Erythroblast (primary cell): ENCODE measurements around the gene NDUFV3.

Source experiments
- DNase-seq, 2 experiments: peaks; one replicate each; lab custom pipeline; 2025; lab: John Stamatoyannopoulos, UW
- GATA1 ChIP-seq: IDR thresholded peaks from 2 replicates; pipeline ENCODE4 v1.6.1; 2011; ENCODE audit warnings: low read depth, mild to moderate bottlenecking, control low read depth, low read length, moderate library complexity
- POLR2A ChIP-seq: IDR thresholded peaks from 2 replicates; pipeline ENCODE4 v1.6.1; 2011; ENCODE audit warnings: mild to moderate bottlenecking, low read length

Gene NDUFV3

DNA sequence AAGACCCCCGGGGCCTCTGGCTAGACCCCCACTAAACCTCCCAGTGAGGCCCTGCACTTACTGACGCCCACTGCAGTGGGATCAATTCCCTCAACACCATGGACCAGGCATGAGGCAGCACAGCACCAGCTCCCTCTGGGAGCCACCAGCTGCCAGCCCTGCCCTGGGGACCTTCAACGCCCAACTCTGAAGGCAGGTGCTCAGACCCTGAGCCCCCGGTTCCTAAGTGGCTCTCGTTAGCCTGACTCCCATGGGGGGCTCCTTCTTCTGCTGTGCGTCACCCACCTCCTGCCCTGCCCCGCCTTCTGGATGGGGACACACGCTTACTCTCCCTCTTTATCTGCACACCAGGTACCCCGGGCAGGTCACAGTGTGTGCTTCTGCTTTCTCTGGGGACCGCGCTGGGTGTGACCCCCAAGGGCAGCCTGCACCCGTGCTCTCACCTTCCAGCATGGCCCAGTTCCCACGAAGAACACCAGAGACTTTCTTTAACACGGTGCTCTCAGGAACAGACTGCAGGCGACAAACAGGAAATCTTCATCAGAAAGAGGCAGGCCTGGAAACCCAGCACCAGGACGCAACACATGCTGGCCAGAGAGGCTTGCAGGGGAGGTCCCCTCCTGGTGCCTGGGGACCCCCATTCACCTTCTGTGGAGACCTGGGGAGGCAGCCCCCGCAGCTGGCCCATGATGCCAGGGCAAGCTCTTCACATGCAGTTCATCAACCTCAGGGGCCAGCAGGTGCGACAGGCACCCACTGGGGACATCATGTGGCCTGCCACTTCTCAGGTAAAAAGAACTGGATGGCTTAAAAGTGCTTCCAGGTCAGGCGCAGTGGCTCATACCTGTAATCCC lies 41.1 kb upstream of the NDUFV3 start:
- no peak for DNase-seq
- no peak for TF ChIP-seq GATA1
- TF ChIP-seq POLR2A = no peak

DNA sequence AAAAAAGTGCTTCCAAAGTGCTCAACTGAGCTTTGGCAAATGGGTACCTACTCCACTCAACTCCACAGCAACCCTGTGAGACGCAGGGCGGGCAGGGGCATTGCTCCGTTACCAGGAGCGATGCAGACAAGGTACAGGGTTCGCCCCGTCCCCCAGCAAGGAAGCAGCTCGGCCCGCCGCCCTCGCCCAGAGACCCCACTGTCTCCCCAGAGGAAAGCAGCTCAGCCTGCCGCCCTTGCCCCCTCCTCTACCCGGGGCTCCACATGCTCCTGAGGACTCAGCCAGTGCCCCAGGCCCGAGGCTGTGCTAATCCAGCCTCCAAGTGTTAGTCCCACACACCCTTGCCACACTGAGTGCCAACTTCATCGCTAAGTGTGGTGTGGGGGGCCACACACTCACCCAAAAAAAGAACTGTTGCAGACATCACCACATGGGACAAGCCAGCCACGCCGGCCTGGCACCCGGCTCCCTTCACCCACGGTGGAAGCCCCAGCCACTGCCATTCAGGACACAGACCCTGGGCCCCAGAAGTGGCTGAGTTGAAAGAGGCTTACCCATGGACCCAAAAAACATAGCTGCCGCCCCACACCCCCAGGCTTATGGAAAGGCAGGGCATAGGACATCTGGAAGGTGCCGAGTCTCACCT lies 40.1 kb upstream of the NDUFV3 start:
- DNase-seq = no peak
- TF ChIP-seq GATA1 (no peak), POLR2A (no peak)

DNA sequence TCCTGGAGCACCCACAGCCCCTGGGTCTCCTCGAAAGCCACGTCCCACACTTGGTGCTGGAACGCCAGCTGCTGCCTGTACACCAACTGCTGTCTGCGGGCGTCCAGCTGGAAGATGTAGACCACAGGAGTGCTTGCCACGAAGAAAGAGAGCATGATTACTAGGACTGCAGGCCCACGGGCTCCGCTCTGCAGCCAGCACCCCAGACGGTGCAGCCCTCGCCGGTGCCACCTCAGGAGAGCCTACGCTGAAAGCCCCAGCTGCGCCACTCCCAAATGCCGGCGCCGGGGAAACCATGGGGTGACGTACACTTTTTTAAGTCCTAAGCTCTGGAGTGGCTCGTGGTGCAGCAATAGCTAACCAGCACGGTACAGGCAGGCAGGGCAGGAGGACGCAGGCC lies 39.5 kb upstream of the NDUFV3 start:
- no peak for DNase-seq
- TF ChIP-seq POLR2A (no peak), GATA1 (no peak)

DNA sequence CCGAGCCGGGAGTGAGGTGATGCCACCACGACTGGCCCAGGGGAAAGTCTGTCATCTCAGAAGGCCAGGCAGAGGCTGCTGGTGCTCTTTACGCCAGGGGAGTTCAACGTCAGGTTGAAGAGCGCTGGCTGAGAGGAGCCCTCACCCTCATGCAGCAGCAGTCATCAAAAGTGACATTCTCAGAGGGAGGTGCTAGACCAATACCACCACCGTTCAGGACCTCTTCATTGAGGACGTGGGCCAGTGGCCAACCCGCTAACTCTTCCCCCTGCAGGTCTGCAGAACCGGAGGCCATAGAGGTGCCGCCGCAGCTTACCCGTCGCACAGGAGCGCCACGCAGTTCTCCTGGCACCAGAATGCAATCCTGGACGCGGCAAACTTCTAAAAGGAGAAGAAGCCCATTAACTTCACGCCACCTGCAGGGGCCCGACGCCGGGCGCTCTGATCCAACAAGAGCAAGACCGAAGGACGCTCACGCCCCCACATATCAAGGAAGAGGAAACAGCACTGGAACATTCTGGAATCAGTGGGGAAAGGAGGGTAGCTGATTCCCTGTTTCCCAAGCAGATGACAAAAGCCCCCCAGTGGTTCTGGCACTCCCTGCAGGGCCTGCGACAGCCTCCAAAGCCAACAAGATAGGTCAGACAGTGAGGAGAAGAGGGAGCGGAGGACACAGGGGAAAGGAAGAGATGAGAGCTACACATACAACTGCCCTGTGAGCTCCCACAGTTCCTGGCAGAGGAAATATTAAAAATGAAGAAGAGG lies 38.7 kb upstream of the NDUFV3 start:
- TF ChIP-seq POLR2A = no peak
- TF ChIP-seq GATA1 = no peak
- DNase-seq = no peak

DNA sequence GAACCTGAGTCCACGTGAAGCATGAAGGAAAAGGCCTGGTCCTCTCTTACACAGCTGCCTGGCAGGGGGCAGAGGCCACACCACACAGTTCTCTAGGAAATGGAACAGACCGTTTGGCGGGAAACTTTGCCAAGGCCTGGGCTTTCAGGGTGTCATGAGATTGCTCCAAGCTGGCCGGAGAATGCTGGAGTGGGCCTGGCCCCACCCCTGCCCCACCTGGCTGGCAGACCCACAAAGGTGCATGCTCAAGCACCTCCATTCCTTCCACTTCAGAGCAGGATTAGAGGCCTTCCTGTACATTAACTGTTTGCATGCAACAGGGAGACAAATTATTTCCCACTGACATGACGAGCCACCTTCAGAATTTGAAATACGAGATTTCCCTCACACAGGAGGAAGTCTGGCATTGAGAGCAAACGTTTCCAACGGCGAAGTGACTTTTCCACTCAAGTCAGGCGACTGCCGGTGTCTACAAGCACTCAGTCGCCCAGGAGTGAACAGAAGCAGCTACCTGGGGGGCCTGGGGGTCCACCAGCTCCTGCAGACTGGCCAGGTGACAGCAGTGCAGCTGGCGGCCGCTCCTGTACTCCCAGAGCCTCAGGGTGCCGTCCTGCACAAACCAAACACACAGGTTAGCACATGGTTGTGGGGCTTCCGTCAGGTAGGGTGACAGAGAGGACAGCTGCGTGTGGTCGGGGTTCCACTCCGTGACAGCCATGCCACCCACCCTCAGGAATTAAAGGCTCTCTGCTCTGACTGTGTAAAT lies 37.8 kb upstream of the NDUFV3 start:
- no peak for DNase-seq
- no peak for TF ChIP-seq POLR2A
- TF ChIP-seq GATA1 = no peak

DNA sequence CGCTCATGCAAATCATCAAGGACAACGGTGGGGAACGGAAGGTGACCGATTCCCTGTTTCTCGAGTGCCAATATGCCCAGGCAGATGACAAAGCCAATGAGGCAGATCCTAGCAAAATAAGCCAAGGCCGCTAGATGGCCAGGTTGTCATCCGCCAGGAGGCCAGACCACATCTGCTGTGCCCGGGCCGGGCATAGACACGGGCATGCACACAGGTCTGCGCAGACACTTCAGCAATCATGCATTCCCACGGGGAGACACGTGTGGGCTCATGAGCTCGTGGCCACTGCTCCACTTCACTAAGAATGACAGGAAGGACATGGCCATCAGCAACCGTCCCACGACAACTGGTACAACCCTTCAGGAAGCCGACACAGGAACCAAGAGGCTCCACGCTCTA lies 37.2 kb upstream of the NDUFV3 start:
- TF ChIP-seq POLR2A (no peak), GATA1 (no peak)

DNA sequence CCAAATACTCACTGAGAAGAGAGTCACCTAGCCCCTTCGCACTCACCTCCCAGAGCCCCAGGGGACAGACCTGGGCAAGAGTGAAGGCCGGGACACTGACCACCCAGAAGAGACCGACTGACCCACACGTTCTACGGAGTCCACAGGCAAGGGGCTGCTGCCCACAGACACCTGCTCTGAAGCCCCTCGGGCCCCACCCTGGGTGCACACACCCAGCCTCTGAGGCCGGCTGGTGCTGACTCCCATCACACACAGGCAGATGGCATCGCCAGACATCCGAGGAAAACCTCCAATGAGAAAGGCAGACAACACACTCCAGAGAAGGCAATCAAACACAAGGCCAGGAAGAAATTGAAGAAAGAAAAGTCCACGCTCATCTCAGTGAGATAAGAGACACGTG lies 35.9 kb upstream of the NDUFV3 start:
- no peak for DNase-seq
- no peak for TF ChIP-seq POLR2A
- no peak for TF ChIP-seq GATA1

More for the DNA sequence above, 37.2 kb upstream of the NDUFV3 start:
- no peak for DNase-seq

DNA sequence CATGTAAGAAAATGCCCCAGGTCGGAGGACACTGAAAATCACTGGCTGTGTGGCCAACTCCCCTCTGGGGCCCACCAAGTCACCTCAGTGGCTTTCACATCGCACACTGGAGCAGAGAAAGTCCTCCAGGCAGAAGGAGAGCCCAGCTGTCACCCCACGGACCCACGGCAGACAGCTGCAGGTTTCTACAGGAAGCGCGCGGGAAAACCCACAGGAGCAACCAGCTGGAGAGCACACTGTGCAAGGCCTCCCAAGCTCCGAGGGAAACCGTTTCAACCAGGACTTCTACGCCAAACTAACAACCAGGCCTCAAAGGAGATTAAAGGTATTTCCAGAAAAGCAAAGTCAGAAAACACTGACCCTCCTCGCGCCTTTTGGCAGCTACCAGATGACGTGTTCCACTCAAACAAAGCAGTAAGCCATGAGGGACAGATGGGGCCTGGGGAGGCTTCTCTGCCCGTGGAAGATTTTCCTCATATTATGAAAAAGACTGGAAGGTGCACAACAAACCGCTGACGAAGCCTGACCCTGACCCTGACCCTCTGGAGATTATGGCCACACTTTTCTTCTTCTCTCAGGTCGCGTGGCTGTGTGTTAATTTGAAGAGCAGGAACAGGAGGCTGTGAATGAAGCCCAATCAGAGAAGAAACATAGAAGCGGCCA lies 34.8 kb upstream of the NDUFV3 start:
- DNase-seq = no peak
- TF ChIP-seq POLR2A = no peak
- TF ChIP-seq GATA1 = no peak

DNA sequence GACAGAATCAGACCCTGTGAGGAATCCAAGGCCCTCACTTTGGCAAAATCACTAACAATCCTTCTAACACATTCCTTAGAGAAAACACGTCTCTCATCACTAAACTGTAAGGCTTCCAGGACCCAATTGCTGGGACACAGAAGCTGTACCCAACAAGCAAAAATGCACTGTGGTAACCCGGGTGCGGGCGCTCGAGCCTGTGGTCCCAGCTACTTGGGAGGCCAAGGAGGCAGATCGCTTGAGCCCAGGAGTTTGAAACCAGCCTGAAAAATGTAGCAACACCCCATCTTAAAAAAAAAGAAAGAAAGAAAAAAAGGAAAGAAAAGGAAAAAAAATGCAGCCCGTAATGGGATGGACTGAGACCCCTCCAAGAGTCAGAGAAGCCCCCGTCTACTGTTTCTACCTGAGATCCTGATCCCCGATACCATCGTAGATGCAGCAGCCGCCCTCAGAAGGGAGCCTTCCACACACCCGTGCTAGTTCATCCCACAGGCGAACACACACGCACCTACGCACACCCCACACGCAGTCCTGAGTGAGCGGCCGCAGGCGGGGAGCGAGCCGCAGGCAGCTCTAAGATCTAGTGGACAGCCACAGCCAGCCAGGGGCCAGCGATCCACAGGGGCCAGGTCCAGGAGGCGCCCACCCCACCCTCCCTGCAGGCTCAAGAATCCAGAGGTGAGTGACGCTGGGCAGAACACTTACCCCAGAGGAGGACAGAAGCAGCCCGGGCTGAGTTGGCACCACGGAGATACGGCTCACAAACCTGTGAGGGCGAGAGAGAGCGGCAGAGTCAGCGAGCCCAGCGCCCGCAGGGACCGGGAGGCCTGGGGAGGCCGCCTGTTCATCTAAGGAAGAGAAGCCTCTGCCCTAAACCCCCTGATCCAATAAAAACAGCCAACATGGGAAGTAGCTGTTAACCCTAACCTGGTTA lies 33.9 kb upstream of the NDUFV3 start:
- DNase-seq = no peak

DNA sequence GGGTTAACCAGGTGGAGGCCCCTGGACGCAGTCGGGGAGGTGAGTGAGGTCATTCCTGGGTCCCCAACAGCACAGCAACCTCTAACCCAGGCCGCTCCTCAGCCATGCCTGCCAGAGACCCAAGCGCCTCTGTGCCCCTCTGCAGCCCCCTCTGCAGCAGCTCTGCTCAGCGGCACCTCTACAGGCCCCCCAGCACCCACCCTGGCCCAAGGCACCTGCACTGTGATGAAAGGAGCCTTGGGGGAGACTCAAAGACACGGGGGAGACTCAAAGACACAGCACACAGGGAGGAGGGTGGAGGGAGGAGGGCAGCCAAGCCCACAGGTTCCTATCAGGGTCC lies 33.2 kb upstream of the NDUFV3 start:
- DNase-seq = no peak
- no peak for TF ChIP-seq POLR2A
- no peak for TF ChIP-seq GATA1

More for the DNA sequence above, 33.9 kb upstream of the NDUFV3 start:
- TF ChIP-seq GATA1 (no peak), POLR2A (no peak)

DNA sequence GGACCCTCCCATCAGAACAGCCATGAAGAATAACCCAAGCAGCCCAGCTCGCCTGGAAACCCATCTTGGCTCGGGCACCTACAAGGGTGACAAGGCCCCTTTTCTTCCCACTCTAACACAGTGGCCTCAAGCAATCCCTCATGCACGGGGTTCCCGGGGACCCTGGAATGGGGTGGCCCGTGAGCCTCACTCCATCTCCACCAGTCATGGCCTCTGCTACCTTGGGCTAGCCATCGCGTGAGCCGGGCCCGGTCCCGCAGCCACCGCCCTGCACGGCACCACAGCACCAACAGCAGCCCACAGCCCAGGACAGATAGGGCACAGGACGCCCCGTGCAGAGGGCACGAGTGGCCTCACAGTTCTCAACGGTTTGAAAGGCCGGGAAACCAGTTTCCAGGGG lies 32.8 kb upstream of the NDUFV3 start:
- no peak for DNase-seq
- TF ChIP-seq GATA1 (no peak), POLR2A (no peak)

DNA sequence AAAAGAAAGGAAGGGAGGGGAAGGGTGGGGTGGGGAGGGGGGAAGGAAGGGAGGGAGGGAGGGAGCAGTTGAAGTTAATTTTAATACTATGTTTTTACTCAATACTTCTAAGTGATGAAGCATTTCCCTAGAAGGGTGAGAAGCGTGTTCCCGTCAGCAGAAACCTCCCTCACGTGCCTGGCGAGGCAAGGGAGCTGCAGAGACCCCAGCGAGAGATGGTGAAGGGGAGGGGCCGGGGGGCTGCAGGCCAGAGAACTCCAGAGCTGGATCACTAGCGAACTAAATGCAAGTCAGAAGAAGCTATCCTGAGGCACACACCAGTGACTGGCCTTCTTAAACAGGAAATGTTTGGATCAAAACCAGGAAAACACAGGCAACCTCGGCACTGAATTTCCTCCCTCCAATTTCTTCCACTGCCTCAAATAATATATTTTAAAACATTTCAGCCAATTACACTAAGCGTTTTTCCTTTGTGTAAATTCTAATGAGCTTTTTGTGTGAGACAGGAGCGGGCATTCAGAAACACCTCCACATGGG lies 31.7 kb upstream of the NDUFV3 start:
- DNase-seq = no peak
- no peak for TF ChIP-seq POLR2A
- TF ChIP-seq GATA1 = no peak
